Endothelial cell of umbilical vein (primary cell): ENCODE data around the gene TRAPPC2L. TPM values are rescaled to one million over a fixed set of nuclear protein-coding genes. Genes with fewer than 3 reads are reported as not detected.

Source experiments
- BruUV-seq: library from RNA; stranded (reverse); fragments of 400-500 nt; replicated peaks from 2 replicates; lab custom pipeline; 2021; lab: Mats Ljungman, UMichigan
- CTCF ChIA-PET: fragments of 300-600, 350-600 bp; sonication (Branson Sonifier 250); formaldehyde crosslinking; loops from one replicate; lab custom pipeline; 2021; ENCODE audit warnings: antibody characterized with exemption, inconsistent platforms; lab: Charles Lee
- POLR2A ChIA-PET: fragments of 300-600, 350-600 bp; sonication (Branson Sonifier 250); formaldehyde crosslinking; loops from one replicate; lab custom pipeline; 2021; ENCODE audit warnings: antibody characterized with exemption, inconsistent platforms; lab: Charles Lee
- DNase-seq: peaks from one replicate; pipeline ENCODE4 v3.0.0-alpha.2; 2011; ENCODE audit warnings: low read depth, low spot score
- FAIRE-seq: peaks from 2 replicates; lab custom pipeline; 2011; peaks lifted over from hg19 to GRCh38; lab: Jason Lieb, UNC
- H2AFZ ChIP-seq: 2 replicates; pipeline ENCODE4 v1.6.0; 2012; ENCODE audit warnings: low read depth, low read length, control low read depth, inconsistent platforms
- H3K27ac ChIP-seq: 2 replicates; pipeline ENCODE4 v1.5.1; 2011; ENCODE audit warnings: low read depth, mild to moderate bottlenecking, control low read depth, low read length, moderate library complexity; ENCODE audit not compliant: insufficient read depth
- H3K27me3 ChIP-seq, 2 experiments: 2 replicates each; pipeline versions ENCODE4 v1.6.0 to v1.6.1; 2011; ENCODE audit warnings: low read length in 2 of 2, mixed read lengths in 1 of 2; ENCODE audit not compliant: control insufficient read depth in 2 of 2, insufficient read depth in 2 of 2
- H3K36me3 ChIP-seq, 2 experiments: 2 replicates in 1 of 2; 3 replicates in 1 of 2; pipeline ENCODE4 v1.5.1; 2011; ENCODE audit warnings: low read length in 2 of 2, mild to moderate bottlenecking in 1 of 2, moderate library complexity in 1 of 2; ENCODE audit not compliant: control insufficient read depth in 2 of 2, insufficient read depth in 2 of 2; ENCODE audit errors: extremely low read depth in 1 of 2
- H3K4me1 ChIP-seq: 3 replicates; pipeline ENCODE4 v1.5.1; 2011; ENCODE audit warnings: mild to moderate bottlenecking, low read length; ENCODE audit not compliant: control insufficient read depth, insufficient read depth; ENCODE audit errors: extremely low read depth
- H3K4me2 ChIP-seq: 2 replicates; pipeline ENCODE4 v1.6.1; 2011; ENCODE audit warnings: low read length, control low read depth, mixed read lengths; ENCODE audit not compliant: insufficient read depth
- H3K4me3 ChIP-seq, 3 experiments: fragments of 200-600 bp in 1 of 3; sonication (generic), shearing (Covaris generic) in 1 of 3; replicated peaks in 1 of 3; 2 replicates each; pipeline ENCODE4 v1.5.1; 2011 to 2016; ENCODE audit warnings: control low read depth in 3 of 3, low read length in 3 of 3, mild to moderate bottlenecking in 2 of 3, inconsistent platforms in 1 of 3, low read depth in 1 of 3, moderate library complexity in 1 of 3; ENCODE audit not compliant: insufficient read depth in 1 of 3
- H3K79me2 ChIP-seq: 2 replicates; pipeline ENCODE4 v1.6.0; 2012; ENCODE audit warnings: low read length, inconsistent platforms; ENCODE audit not compliant: control insufficient read depth, insufficient read depth
- H3K9ac ChIP-seq: replicated peaks from 2 replicates; pipeline ENCODE3; 2011; ENCODE audit warnings: low read length, control low read depth; ENCODE audit not compliant: insufficient read depth; ENCODE audit errors: extremely low read depth
- H3K9me1 ChIP-seq: replicated peaks from 3 replicates; pipeline ENCODE4 v1.6.0; 2011; ENCODE audit warnings: mild to moderate bottlenecking, low read length; ENCODE audit not compliant: control insufficient read depth, insufficient read depth; ENCODE audit errors: extremely low read depth
- H3K9me3 ChIP-seq: replicated peaks from 2 replicates; pipeline ENCODE4 v1.5.1; 2012; ENCODE audit warnings: low read length, inconsistent platforms; ENCODE audit not compliant: control insufficient read depth, insufficient read depth
- H4K20me1 ChIP-seq: replicated peaks from 2 replicates; pipeline ENCODE3; 2011; ENCODE audit warnings: mild to moderate bottlenecking, low read length; ENCODE audit not compliant: control insufficient read depth, insufficient read depth; ENCODE audit errors: extremely low read depth
- CTCF ChIP-seq, 2 donors: IDR thresholded peaks; 1 replicate in 1 of 2; 2 replicates in 1 of 2; pipeline ENCODE4 v1.5.1; 2011; ENCODE audit warnings: low read length in 2 of 2, mild to moderate bottlenecking in 2 of 2, moderate library complexity in 2 of 2, control low read depth in 1 of 2, inconsistent platforms in 1 of 2, low read depth in 1 of 2; ENCODE audit not compliant: insufficient read depth in 1 of 2; ENCODE audit errors: extremely low read depth in 1 of 2
- EZH2 ChIP-seq: IDR thresholded peaks from 2 replicates; pipeline ENCODE4 v1.6.1; 2012; ENCODE audit warnings: borderline replicate concordance, low read depth, mild to moderate bottlenecking, moderate library complexity, low read length, inconsistent platforms; ENCODE audit not compliant: severe bottlenecking
- GATA2 ChIP-seq: IDR thresholded peaks from 2 replicates; pipeline ENCODE4 v1.7.0; 2011; ENCODE audit warnings: low read depth, mild to moderate bottlenecking, moderate library complexity, mixed read lengths, low read length; ENCODE audit not compliant: insufficient read length, insufficient read depth
- JUN ChIP-seq: IDR thresholded peaks from 2 replicates; pipeline ENCODE4 v1.6.1; 2011; ENCODE audit warnings: borderline replicate concordance, low read depth; ENCODE audit not compliant: insufficient read length, insufficient read depth
- MAX ChIP-seq: IDR thresholded peaks from 2 replicates; pipeline ENCODE4 v1.6.1; 2011; ENCODE audit not compliant: insufficient read depth, insufficient read length
- MYC ChIP-seq: IDR thresholded peaks from one replicate; pipeline ENCODE4 v1.6.1; 2011; ENCODE audit warnings: mild to moderate bottlenecking, low read depth, low read length
- POLR2A ChIP-seq: IDR thresholded peaks from 2 replicates; pipeline ENCODE4 v1.6.1; 2012; ENCODE audit warnings: low read depth, mild to moderate bottlenecking, control low read depth, low read length
- POLR2AphosphoS5 ChIP-seq: IDR thresholded peaks from 2 replicates; pipeline ENCODE4 v1.6.1; 2012; ENCODE audit warnings: low read depth, mild to moderate bottlenecking, control low read depth, low read length, moderate library complexity; ENCODE audit not compliant: insufficient read depth
- dilution Hi-C: fragments of 300-500 bp; cut with MboI; formaldehyde crosslinking; loops from one replicate; pipeline ENCODE4 v1.15.0; 2019; ENCODE audit warnings: low sequenced_read_pairs; ENCODE audit not compliant: extremely low pct_ligation_motif_present
- intact Hi-C: fragments of 100-400 bp; cut with micrococcal nuclease; formaldehyde crosslinking; loops from one replicate; pipeline ENCODE4 v1.10.0; 2022
- polyA plus RNA-seq, 4 experiments: library from polyadenylated mRNA; depleted of rRNA in 3 of 4; stranded (reverse) in 3 of 4; unstranded in 1 of 4; fragments of >200 nt; gene quantifications; 2 replicates each; pipeline versions ENCODE4 v1.2.1 to v1.2.3, GENCODE V29; 2011 to 2012; ENCODE audit warnings: missing spikeins in 1 of 4
- total RNA-seq: library from RNA; stranded (reverse); gene quantifications from 2 replicates; pipeline ENCODE4 v1.2.3, GENCODE V29; 2021

TRAPPC2L gene
- total and polyA plus RNA-seq, 2 donors (not counting 3 experiments of a cell fraction or from before 2014, with no cell fraction given) = 61.9 to 131 TPM

GRCh38 chr16:88817785-88818574 lies 38.9 kb upstream of the TRAPPC2L start:
- Histone ChIP-seq H2AFZ (no peak overlapping the region), H3K9me1 (no peaks in the 10 kb centered on the region), H3K9me3 (no peaks in the 10 kb centered on the region), H3K79me2 (no peaks in the 10 kb centered on the region), H3K27me3 (no peaks in the 10 kb centered on the region), H3K36me3 (peaks cover 0 to 3% of the 10 kb centered on the region in 2 experiments), H3K4me2 (no peak overlapping the region), H3K4me1 (no peaks in the 10 kb centered on the region), H4K20me1 (no peaks in the 10 kb centered on the region), H3K27ac (no peak overlapping the region), H3K9ac (no peak overlapping the region), H3K4me3 (no peak overlapping the region)
- intact Hi-C loops (no loop called here), dilution Hi-C loops (no loop called here)
- ChIA-PET POLR2A (no interaction called here), CTCF (interaction anchor here (0.8 to 2.5 kb wide), 2 partner anchors 40 to 349 kb away, joined by 3 to 11 read pairs; no protein-coding TSS in a partner anchor)
- FAIRE-seq = no peak
- no TSS peak for BruUV-seq
- no peak for DNase-seq
- no peak for TF ChIP-seq MYC
- TF ChIP-seq JUN = no peak
- TF ChIP-seq POLR2A = no peak
- TF ChIP-seq GATA2 = no peak
- TF ChIP-seq EZH2 = no peak
- TF ChIP-seq CTCF (IDR thresholded peaks at IDR 0.05; ENCODE audit: extremely low read depth in 1 of 2, insufficient read depth in 1 of 2, low read depth in 1 of 2, low read length in 2 of 2) = no peak
- TF ChIP-seq MAX = no peak
- no peak for TF ChIP-seq POLR2AphosphoS5
